Lower leg skin (tissue), 4 donors: ENCODE measurements around the gene TRIM63. TPM values are rescaled to one million over a fixed set of nuclear protein-coding genes. Genes with fewer than 3 reads are reported as not detected.

Experiments used
- DNase-seq, 2 donors: peaks; one replicate each; pipeline ENCODE4 v3.0.0-alpha.2; 2019; ENCODE audit warnings: low spot score in 2 of 2
- H3K4me3 ChIP-seq: fragments of 200-600 bp; sonication (generic); 2 replicates; pipeline ENCODE4 v1.5.1; 2017; ENCODE audit warnings: mild to moderate bottlenecking, low read depth; ENCODE audit not compliant: poor library complexity, severe bottlenecking
- POLR2A ChIP-seq, 2 donors: fragments of 450-650 bp; IDR thresholded peaks; one replicate each; pipeline ENCODE4 v1.6.1; 2016 to 2017; ENCODE audit warnings: antibody characterized with exemption in 2 of 2, mild to moderate bottlenecking in 1 of 2, moderate library complexity in 1 of 2
- WGBS, 2 donors: methylation state at CpG; one replicate each; pipeline ENCODE4 v1.1.5; 2018; 5-methylcytosine and 5-hydroxymethylcytosine counted together
- intact Hi-C: fragments of 100-400 bp; cut with DNase I; formaldehyde crosslinking; loops from one replicate; pipeline ENCODE4 v1.15.0; 2023; ENCODE audit warnings: low total_unique reads
- total RNA-seq, 4 donors: library from RNA; depleted of rRNA; stranded (reverse); fragments of >200 nt; gene quantifications; one replicate each; pipeline ENCODE4 v1.1.0, GENCODE V29; 2016
- TF ChIP-seq, protein P1 (sequence below), 3 donors: fragments of 450-650 bp; IDR thresholded peaks; one replicate each; pipeline ENCODE4 v1.5.1; 2016; ENCODE audit warnings: antibody characterized with exemption in 3 of 3, mild to moderate bottlenecking in 3 of 3, moderate library complexity in 2 of 3

TRIM63 gene
- total RNA-seq, 4 donors from 2014 or later = 0.21 to 2.5 (median 2.1) TPM

DNA sequence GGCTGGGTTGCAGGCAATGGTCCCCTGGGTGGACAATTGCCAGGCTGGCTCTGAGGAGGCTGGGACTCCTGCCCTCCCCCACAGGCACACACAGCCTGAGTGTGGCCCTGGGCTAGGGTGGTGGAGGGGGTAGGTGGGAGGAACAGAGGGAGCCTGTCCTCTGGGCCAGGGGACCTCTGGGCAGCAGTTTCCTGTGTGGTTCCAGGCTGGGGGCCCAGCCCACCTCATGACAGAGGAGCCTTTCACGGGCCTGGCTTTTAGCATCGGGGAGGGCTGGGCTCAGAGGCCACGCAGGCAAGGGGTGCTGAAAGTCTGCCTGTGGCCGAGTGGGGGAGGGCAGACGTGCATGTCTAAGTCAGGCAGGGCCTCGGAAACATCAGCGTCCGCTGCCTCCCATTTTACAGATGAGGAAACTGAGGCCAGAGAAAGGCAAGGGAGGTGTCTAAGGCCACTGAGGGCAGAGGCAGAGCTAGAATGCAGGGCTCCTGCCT, 38.9 kb downstream of the TRIM63 start:
- no peak for TF ChIP-seq POLR2A (IDR thresholded peaks at IDR 0.05)
- TF ChIP-seq, protein P1, sequence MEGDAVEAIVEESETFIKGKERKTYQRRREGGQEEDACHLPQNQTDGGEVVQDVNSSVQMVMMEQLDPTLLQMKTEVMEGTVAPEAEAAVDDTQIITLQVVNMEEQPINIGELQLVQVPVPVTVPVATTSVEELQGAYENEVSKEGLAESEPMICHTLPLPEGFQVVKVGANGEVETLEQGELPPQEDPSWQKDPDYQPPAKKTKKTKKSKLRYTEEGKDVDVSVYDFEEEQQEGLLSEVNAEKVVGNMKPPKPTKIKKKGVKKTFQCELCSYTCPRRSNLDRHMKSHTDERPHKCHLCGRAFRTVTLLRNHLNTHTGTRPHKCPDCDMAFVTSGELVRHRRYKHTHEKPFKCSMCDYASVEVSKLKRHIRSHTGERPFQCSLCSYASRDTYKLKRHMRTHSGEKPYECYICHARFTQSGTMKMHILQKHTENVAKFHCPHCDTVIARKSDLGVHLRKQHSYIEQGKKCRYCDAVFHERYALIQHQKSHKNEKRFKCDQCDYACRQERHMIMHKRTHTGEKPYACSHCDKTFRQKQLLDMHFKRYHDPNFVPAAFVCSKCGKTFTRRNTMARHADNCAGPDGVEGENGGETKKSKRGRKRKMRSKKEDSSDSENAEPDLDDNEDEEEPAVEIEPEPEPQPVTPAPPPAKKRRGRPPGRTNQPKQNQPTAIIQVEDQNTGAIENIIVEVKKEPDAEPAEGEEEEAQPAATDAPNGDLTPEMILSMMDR (IDR thresholded peaks at IDR 0.05) = no peak
- 67 to 85% methylated on average over 8 of the region's 8 CpGs for WGBS, 2 donors
- intact Hi-C loops = no loop called here
- no peak overlapping the region for H3K4me3 ChIP-seq
- DNase-seq = no peak

DNA sequence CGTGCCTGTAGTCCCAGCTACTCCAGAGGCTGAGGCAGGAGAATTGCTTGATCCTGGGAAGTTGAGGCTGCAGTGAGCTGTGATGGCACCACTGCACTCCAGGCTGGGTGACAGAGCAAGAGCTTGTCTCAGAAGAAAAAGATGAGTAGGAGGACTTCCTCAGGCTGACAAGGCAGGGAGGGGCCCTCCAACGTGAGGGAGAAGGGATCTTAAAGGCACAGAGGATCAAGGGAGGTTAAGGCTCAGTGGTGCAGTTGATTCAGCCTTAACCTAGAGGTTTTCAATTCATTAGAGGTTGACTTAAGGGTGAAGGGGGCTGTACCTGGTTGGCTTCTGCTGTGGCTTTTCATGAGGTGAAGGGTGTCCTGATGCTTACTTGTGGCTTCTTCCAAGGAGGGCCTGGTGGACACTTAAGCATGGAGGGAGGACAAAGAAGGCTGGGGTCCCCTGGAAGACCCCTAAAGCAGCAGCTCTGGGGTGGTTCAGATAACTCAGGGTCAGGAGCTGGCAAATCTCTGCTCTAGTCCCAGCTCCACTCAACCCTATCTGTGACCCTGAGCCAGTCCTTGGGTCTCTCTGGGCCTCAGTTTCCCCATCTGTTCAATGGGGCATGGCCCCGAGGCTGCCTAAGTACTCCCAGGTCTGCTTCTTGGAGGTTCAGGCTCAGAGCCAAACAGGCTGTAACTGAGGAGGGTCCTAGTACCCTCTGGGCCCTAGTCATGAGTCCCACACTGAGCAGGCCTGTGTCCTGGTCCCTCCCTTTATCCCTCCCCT, 39.5 kb downstream of the TRIM63 start:
- TF ChIP-seq, protein P1 (IDR thresholded peaks at IDR 0.05) = no peak
- no peak for TF ChIP-seq POLR2A (IDR thresholded peaks at IDR 0.05)
- DNase-seq = no peak
- WGBS, 2 donors = 35 to 41% methylated on average over 3 of the region's 3 CpGs
- intact Hi-C loops = no loop called here
- H3K4me3 ChIP-seq = no peak overlapping the region

DNA sequence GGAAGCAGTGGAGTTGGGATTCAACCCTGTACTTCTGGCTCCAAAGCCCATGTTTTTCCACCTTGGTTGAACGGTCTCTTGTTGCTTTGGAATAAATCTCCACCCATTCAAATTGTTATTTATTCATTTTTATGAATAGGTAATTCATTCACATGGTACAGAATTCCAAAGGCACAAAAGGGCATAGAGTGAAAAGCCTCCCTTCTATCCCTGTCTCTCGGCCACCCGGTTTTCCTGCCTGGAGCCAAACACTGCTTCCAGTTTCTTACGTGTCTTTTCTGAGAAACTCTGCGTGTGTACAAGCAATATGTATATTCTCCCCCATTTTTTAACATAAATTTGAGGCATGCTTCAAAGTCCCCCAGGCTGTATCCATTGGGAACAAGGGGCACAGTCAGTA, 41.9 kb downstream of the TRIM63 start:
- DNase-seq = no peak
- TF ChIP-seq POLR2A (IDR thresholded peaks at IDR 0.05) = no peak
- TF ChIP-seq, protein P1 (IDR thresholded peaks at IDR 0.05) = no peak
- no peak overlapping the region for H3K4me3 ChIP-seq
- WGBS, 2 donors = 66 to 75% methylated on average over 5 of the region's 5 CpGs
- intact Hi-C loops = no loop called here

DNA sequence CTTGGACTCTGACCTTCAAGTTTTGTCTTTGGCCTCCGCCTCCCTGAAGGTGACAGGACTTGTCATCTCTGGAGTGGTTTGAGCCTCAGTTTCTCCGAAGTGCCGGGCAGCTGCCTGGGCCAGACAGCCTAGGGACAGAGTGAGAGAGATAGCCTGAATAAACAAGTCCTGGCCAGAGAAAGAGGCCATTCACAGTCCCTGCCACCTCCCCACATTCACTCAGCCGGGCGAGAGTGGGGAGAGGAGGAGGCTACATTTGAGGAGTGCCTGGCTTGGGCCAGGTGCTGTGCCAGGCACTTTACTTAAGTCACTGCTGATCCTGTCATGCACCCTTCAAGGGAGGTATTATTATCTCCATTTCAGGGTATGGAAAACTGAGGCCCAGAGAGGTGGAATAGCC, 42.4 kb downstream of the TRIM63 start:
- WGBS, 2 donors = 82 to 84% methylated on average over 5 of the region's 5 CpGs
- TF ChIP-seq, protein P1 (IDR thresholded peaks at IDR 0.05) = no peak
- no peak for TF ChIP-seq POLR2A (IDR thresholded peaks at IDR 0.05)
- intact Hi-C loops = no loop called here

DNA sequence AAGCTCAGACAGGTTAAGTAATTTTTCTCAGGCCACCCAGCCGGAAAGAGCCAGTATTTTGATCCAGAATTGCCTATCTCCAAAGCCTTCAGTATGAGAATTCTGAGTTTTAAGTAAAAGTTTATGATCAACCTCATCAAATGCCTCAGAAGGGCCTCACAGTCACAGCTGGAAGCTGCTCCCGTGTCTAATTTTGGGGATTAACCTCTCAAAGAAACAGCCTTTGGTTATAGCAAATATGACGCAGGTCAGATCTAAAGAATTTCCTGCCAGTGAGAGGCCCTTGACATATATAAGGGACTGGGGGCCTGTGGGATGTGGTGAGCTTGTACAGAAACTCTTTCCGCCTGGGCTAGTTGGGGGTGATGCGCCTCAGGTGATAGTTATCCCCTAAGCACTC, 43.6 kb downstream of the TRIM63 start:
- no peak for DNase-seq
- intact Hi-C loops = no loop called here
- no peak for TF ChIP-seq POLR2A (IDR thresholded peaks at IDR 0.05)
- H3K4me3 ChIP-seq = no peak overlapping the region
- whole genome bisulfite sequencing, 2 donors = 86 to 88% methylated on average over 5 of the region's 5 CpGs

More for the DNA sequence above, 42.4 kb downstream of the TRIM63 start:
- H3K4me3 ChIP-seq = no peak overlapping the region
- no peak for DNase-seq

DNA sequence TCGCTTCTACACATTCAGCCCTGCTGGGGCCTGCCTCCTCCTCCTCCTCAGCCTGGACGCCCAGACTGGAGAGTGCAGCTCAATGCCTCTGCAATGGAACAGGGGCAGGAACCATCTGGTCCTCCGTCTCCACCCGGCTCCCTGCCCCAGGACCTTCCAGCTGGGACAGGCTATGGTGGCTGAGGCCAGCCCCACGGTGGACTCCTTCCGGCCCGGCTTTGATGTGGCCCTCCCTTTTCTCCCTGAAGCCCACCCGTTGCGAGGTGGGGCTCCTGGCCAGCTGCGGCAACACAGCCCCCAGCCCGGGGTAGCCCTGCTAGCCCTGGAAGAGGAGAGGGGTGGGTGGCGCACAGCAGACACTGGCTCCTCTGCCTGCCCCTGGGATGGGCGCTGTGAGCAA, 44.4 kb downstream of the TRIM63 start:
- DNase-seq = no peak
- intact Hi-C loops = no loop called here
- 67 to 75% methylated on average over 13 of the region's 13 CpGs for WGBS, 2 donors

More for the DNA sequence above, 44.4 kb downstream of the TRIM63 start:
- TF ChIP-seq, protein P1 (IDR thresholded peaks at IDR 0.05) = no peak
- no peak for TF ChIP-seq POLR2A (IDR thresholded peaks at IDR 0.05)
- H3K4me3 ChIP-seq = no peak overlapping the region
